Activated CD4-positive, alpha-beta T cell treated with anti-CD3 and anti-CD28 coated beads for 36 hours (primary cell): ENCODE measurements around the gene KRTAP9-2. TPM values are rescaled to one million over a fixed set of nuclear protein-coding genes. Genes with fewer than 3 reads are reported as not detected.
A peak's percentile ranks its signal among the peaks of the same experiment; 100 is the strongest.
"Not testable (repeated sequence)": the region's sequence is repeated elsewhere in the genome, so short reads cannot be mapped to it uniquely, and the experiment has no call there.

Source experiments
- ATAC-seq: fragments of 200-7000 bp; cut with Tn5 transposase; one replicate; pipeline ENCODE4 v1.10.0; 2021; ENCODE audit warnings: mild to moderate bottlenecking, moderate library complexity
- CTCF ChIA-PET: fragments of 350-600 bp; sonication (Branson Sonifier 250); formaldehyde crosslinking; loops from one replicate; lab custom pipeline; 2021; ENCODE audit warnings: antibody characterized with exemption; lab: Charles Lee
- POLR2A ChIA-PET: fragments of 350-600 bp; sonication (Branson Sonifier 250); formaldehyde crosslinking; loops from one replicate; lab custom pipeline; 2021; ENCODE audit warnings: antibody characterized with exemption, inconsistent platforms; lab: Charles Lee
- DNase-seq: peaks from one replicate; pipeline ENCODE4 v3.0.0-alpha.2; 2020
- H3K27ac Mint-ChIP-seq: one replicate; pipeline ENCODE4 v1.8.0; 2021; ENCODE audit warnings: mixed read lengths
- H3K27me3 Mint-ChIP-seq: one replicate; pipeline ENCODE4 v1.8.0; 2021; ENCODE audit warnings: mixed read lengths
- H3K36me3 Mint-ChIP-seq: one replicate; pipeline ENCODE4 v1.8.0; 2021; ENCODE audit warnings: low read depth, mixed read lengths
- H3K4me1 Mint-ChIP-seq: one replicate; pipeline ENCODE4 v1.8.0; 2021; ENCODE audit warnings: mixed read lengths
- H3K4me3 Mint-ChIP-seq: one replicate; pipeline ENCODE4 v1.8.0; 2021; ENCODE audit warnings: mild to moderate bottlenecking, moderate library complexity, mixed read lengths
- H3K9me3 Mint-ChIP-seq: one replicate; pipeline ENCODE4 v1.8.0; 2021; ENCODE audit warnings: low read depth, mixed read lengths
- intact Hi-C, 2 experiments: fragments of 100-400 bp; cut with DNase I in 1 of 2; cut with micrococcal nuclease in 1 of 2; formaldehyde crosslinking; loops; one replicate each; pipeline versions ENCODE4 v1.14.2 to v1.15.1; 2022 to 2024; cut with DNase I, micrococcal nuclease
- total RNA-seq, 2 experiments: library from RNA; stranded (reverse); gene quantifications; one replicate each; pipeline ENCODE4 v1.2.3, GENCODE V29; 2021

The KRTAP9-2 gene
- not detected for total RNA-seq

DNA sequence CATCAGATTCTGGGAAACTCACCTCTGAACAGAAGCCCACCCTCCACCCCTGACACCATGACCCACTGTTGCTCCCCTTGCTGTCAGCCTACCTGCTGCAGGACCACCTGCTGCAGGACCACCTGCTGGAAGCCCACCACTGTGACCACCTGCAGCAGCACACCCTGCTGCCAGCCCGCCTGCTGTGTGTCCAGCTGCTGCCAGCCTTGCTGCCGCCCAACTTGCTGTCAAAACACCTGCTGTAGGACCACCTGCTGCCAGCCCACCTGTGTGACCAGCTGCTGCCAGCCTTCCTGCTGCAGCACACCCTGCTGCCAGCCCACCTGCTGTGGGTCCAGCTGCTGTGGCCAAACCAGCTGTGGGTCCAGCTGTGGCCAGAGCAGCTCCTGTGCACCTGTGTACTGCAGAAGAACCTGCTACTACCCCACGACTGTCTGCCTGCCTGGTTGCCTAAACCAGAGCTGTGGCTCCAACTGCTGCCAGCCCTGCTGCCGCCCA, at the start of gene KRTAP9-2:
Gene KRTAP9-2, plus strand, starts transcription at position 51 of the 498 bp plus-strand sequence. Its CDS starts 7 bp downstream, at position 58.
- CTCF ChIA-PET, intact Hi-C loops, H3K27me3 Mint-ChIP-seq, ATAC-seq, H3K4me3 Mint-ChIP-seq, DNase-seq, H3K4me1 Mint-ChIP-seq, H3K36me3 Mint-ChIP-seq, H3K9me3 Mint-ChIP-seq, H3K27ac Mint-ChIP-seq, POLR2A ChIA-PET: not testable (repeated sequence)

GRCh38 chr17:41176744-41177387, 49.6 kb upstream of the KRTAP9-2 start:
- ATAC-seq, result no peak
- ChIA-PET POLR2A (no interaction called here), CTCF (interaction anchor here (0.7 to 1.0 kb wide), 2 partner anchors 8 to 22 kb away, joined by 3 read pairs; no protein-coding TSS in a partner anchor)
- intact Hi-C loops, result no loop called here
- Mint-ChIP-seq H3K27me3 (no peaks in the 10 kb centered on the region), H3K36me3 (no peaks in the 10 kb centered on the region), H3K4me3 (no peak overlapping the region), H3K4me1 (peaks cover 3% of the 10 kb centered on the region), H3K27ac (no peak overlapping the region), H3K9me3 (no peaks in the 10 kb centered on the region)
- no peak for DNase-seq

DNA sequence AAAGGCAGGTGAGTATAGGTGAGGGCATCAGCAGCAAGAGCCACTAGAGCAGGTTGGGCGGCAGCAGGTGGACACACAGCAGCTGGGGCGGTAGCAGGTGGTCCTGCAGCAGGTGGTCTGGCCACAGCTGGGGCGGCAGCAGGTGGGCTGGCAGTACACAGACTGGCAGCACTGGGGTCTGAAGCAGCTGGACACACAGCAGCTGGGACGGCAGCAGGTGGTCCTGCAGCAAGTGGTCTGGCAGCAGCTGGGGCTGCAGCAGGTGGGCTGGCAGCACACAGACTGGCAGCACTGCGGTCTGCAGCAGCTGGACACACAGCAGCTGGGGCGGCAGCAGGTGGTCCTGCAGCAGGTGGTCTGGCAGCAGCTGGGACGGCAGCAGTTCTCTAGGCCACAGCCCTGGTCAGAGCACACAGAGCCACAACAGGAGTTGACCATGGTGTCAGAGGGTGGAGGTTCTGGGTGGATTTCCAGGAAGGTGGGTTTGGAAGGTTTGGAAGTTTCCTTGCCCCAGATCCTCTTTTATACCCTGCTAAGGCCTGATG, 48.6 kb upstream of the KRTAP9-2 start, which contains the start of gene KRTAP4-2:
Gene KRTAP4-2, minus strand, starts transcription at position 495 of the 545 bp plus-strand sequence. Its CDS starts 57 bp downstream, at position 438.
- H3K4me1 Mint-ChIP-seq, result peaks cover 3% of the 10 kb centered on the region
- no peak for DNase-seq
- no peak within 1 kb of the TSS for H3K27ac Mint-ChIP-seq
- H3K36me3 Mint-ChIP-seq, result no peaks in the 10 kb centered on the region
- H3K4me3 Mint-ChIP-seq, result no peak within 1 kb of the TSS
- no peaks in the 10 kb centered on the region for H3K9me3 Mint-ChIP-seq
- intact Hi-C loops, result no loop called here
- no peaks in the 10 kb centered on the region for H3K27me3 Mint-ChIP-seq
- ATAC-seq, result no peak
- POLR2A ChIA-PET, result no interaction called here
- CTCF ChIA-PET, result interaction anchor here (1.0 kb wide), 1 partner anchor 23 kb away, joined by 3 read pairs; no protein-coding TSS in a partner anchor

GRCh38 chr17:41178341-41178740, 48.1 kb upstream of the KRTAP9-2 start:
- Mint-ChIP-seq H3K9me3 (no peaks in the 10 kb centered on the region), H3K4me1 (peaks cover 1% of the 10 kb centered on the region), H3K36me3 (no peaks in the 10 kb centered on the region), H3K27me3 (no peaks in the 10 kb centered on the region), H3K4me3 (no peak overlapping the region), H3K27ac (no peak overlapping the region)
- no peak for DNase-seq
- POLR2A ChIA-PET, result no interaction called here
- ATAC-seq, result peak; percentile 78
- CTCF ChIA-PET, result interaction anchor here (0.9 kb wide), 1 partner anchor 9 kb away, joined by 4 read pairs; no protein-coding TSS in a partner anchor
- intact Hi-C loops, result no loop called here

GRCh38 chr17:41178843-41179616, 47.4 kb upstream of the KRTAP9-2 start:
- DNase-seq (no peak), ATAC-seq (no peak)
- POLR2A ChIA-PET, result no interaction called here
- H3K36me3 Mint-ChIP-seq, result no peaks in the 10 kb centered on the region
- intact Hi-C loops, result no loop called here
- no peaks in the 10 kb centered on the region for H3K9me3 Mint-ChIP-seq
- CTCF ChIA-PET, result interaction anchor here (0.6 to 0.9 kb wide), 2 partner anchors 8 to 319 kb away, joined by 3 to 4 read pairs; no protein-coding TSS in a partner anchor
- no peak overlapping the region for H3K27ac Mint-ChIP-seq
- no peaks in the 10 kb centered on the region for H3K4me1 Mint-ChIP-seq
- H3K4me3 Mint-ChIP-seq, result no peak overlapping the region
- no peaks in the 10 kb centered on the region for H3K27me3 Mint-ChIP-seq

GRCh38 chr17:41184480-41184961, 41.9 kb upstream of the KRTAP9-2 start, which contains the start of gene KRTAP4-1:
KRTAP4-1 (minus strand) TSS chr17:41184911; CDS start chr17:41184854, 57 bp downstream.
- DNase-seq (no peak), ATAC-seq (no peak)
- Mint-ChIP-seq H3K27ac (no peak within 1 kb of the TSS), H3K27me3 (peaks cover 4% of the 10 kb centered on the region), H3K4me1 (no peaks in the 10 kb centered on the region), H3K9me3 (no peaks in the 10 kb centered on the region), H3K36me3 (no peaks in the 10 kb centered on the region), H3K4me3 (no peak within 1 kb of the TSS)
- CTCF ChIA-PET, result interaction anchor here (0.8 kb wide), 1 partner anchor 421 kb away, joined by 3 read pairs; no protein-coding TSS in a partner anchor
- intact Hi-C loops, result no loop called here
- POLR2A ChIA-PET, result no interaction called here

DNA sequence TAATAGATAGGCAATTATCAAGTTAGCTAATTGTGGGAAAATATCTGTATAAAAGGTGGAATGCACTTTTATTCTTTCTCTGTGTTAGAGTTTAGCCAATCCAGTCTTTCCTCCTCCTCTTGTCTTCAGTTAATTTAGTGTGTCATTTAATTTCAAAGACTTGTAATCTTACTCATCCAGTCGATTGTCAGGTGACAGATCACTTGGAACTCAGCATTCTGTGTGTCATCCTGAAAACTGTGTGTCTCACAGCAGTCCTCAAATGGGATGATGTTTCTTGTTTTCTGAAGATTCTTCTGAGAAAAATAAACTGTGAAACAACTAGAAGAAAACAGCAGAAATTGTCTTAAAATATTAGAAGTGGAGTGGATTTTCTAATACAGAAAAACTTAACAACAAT, 41.4 kb upstream of the KRTAP9-2 start:
- Mint-ChIP-seq H3K36me3 (no peaks in the 10 kb centered on the region), H3K27me3 (peaks cover 4% of the 10 kb centered on the region), H3K4me1 (no peaks in the 10 kb centered on the region), H3K27ac (no peak overlapping the region), H3K4me3 (no peak overlapping the region), H3K9me3 (no peaks in the 10 kb centered on the region)
- CTCF ChIA-PET, result interaction anchor here (0.8 kb wide), 1 partner anchor 420 kb away, joined by 3 read pairs; no protein-coding TSS in a partner anchor
- no peak for ATAC-seq
- DNase-seq, result no peak
- POLR2A ChIA-PET, result no interaction called here
- intact Hi-C loops, result no loop called here

DNA sequence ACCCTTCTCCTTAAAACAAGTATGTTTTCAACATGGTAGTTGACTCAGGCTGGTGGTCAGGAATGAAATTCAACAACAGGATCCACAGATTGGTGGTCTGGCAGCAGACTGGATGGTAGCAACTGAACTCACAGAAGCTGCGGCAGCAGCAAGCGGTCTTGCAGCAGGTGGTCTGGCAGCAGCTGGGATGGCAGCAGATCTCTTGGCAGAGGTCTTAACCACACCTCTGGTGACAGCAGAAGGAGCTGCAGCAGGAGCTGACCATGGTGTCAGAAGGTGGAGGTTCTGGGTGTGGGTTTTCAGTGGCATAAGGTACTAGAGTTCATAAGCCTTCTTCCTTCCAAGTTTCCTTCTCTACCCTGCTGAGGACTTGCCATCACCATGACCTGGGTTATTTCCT, 39.6 kb upstream of the KRTAP9-2 start:
- no peaks in the 10 kb centered on the region for H3K36me3 Mint-ChIP-seq
- POLR2A ChIA-PET, result no interaction called here
- no peaks in the 10 kb centered on the region for H3K9me3 Mint-ChIP-seq
- H3K4me3 Mint-ChIP-seq, result no peak overlapping the region
- peaks cover 4% of the 10 kb centered on the region for H3K27me3 Mint-ChIP-seq
- DNase-seq (no peak), ATAC-seq (no peak)
- no peak overlapping the region for H3K27ac Mint-ChIP-seq
- CTCF ChIA-PET, result interaction anchor here (0.7 to 1.7 kb wide), 2 partner anchors 8 to 14 kb away, joined by 3 to 4 read pairs; no protein-coding TSS in a partner anchor
- H3K4me1 Mint-ChIP-seq, result no peaks in the 10 kb centered on the region
- intact Hi-C loops, result no loop called here

DNA sequence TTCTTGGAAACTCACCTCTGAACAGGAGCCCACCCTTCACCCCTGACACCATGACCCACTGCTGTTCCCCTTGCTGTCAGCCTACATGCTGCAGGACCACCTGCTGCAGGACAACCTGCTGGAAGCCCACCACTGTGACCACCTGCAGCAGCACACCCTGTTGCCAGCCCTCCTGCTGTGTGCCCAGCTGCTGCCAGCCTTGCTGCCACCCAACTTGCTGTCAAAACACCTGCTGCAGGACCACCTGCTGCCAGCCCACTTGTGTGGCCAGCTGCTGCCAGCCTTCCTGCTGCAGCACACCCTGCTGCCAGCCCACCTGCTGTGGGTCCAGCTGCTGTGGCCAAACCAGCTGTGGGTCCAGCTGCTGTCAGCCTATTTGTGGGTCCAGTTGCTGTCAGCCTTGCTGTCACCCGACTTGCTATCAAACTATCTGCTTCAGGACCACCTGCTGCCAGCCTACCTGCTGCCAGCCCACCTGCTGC, 36.6 kb upstream of the KRTAP9-2 start, which contains the start of gene KRTAP9-1:
Gene KRTAP9-1, plus strand, starts transcription at position 51 of the 482 bp plus-strand sequence. Its CDS starts 0 bp downstream, at position 51.
- intact Hi-C loops, H3K4me1 Mint-ChIP-seq, H3K9me3 Mint-ChIP-seq, DNase-seq, H3K27me3 Mint-ChIP-seq, H3K36me3 Mint-ChIP-seq, ATAC-seq, H3K4me3 Mint-ChIP-seq, CTCF ChIA-PET, POLR2A ChIA-PET, H3K27ac Mint-ChIP-seq: not testable (repeated sequence)

DNA sequence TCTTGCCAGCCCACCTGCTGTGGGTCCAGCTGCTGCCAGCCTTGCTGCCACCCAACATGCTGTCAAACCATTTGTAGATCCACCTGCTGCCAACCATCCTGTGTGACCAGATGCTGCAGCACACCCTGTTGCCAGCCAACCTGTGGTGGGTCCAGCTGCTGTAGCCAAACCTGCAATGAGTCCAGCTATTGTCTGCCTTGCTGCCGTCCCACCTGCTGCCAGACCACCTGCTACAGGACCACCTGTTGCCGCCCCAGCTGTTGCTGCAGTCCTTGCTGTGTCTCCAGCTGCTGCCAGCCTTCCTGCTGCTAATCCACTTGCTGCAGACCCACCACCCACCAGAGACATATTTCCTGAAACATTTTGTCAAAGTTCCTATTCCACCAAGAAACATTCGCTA, 36.1 kb upstream of the KRTAP9-2 start:
- ChIA-PET POLR2A (no interaction called here), CTCF (no interaction called here)
- Mint-ChIP-seq H3K9me3 (peaks cover 3% of the 10 kb centered on the region), H3K27ac (no peak overlapping the region), H3K4me1 (no peaks in the 10 kb centered on the region), H3K4me3 (no peak overlapping the region), H3K36me3 (peaks cover 3% of the 10 kb centered on the region), H3K27me3 (peaks cover 4% of the 10 kb centered on the region)
- ATAC-seq (no peak), DNase-seq (no peak)
- intact Hi-C loops, result no loop called here

DNA sequence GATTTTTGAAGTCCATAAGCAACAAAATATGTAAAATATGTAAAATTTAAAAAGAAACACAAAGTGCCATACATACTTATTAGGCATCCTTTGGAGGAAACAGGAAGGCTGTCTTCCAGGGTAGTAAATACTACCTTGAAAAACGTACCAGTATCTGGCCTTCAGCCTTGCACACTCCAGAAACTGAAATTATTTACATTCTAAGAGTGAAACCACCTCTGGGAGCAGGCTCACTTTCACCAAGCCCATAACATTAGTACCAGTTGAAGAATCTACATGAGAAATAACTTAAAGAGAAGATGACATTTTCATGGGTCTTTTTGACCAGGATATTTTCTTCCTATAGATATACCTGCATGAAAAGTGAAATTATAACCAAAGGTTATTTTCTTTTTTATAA, 30.4 kb upstream of the KRTAP9-2 start:
- POLR2A ChIA-PET, result no interaction called here
- ATAC-seq, result no peak
- CTCF ChIA-PET, result interaction anchor here (1.5 kb wide), 1 partner anchor 14 kb away, joined by 3 read pairs; no protein-coding TSS in a partner anchor
- intact Hi-C loops, result no loop called here
- Mint-ChIP-seq H3K27me3 (no peaks in the 10 kb centered on the region), H3K9me3 (peaks cover 8% of the 10 kb centered on the region), H3K27ac (no peak overlapping the region), H3K4me1 (no peaks in the 10 kb centered on the region), H3K4me3 (no peak overlapping the region), H3K36me3 (peaks cover 3% of the 10 kb centered on the region)
- no peak for DNase-seq
